GM12891 (cell line): ENCODE measurements around the gene DTHD1.

Experiments used
- DNase-seq: peaks from one replicate; pipeline ENCODE4 v3.0.0; 2011; ENCODE audit warnings: low spot score; ENCODE audit not compliant: insufficient read length
- FAIRE-seq: peaks from 2 replicates; lab custom pipeline; 2011; peaks lifted over from hg19 to GRCh38; lab: Jason Lieb, UNC
- PAX5 ChIP-seq: IDR thresholded peaks from 2 replicates; pipeline ENCODE4 v1.6.1; 2011; ENCODE audit warnings: low read length, moderate library complexity, mild to moderate bottlenecking; ENCODE audit not compliant: insufficient read depth, severe bottlenecking
- POLR2A ChIP-seq: IDR thresholded peaks from 2 replicates; pipeline ENCODE4 v1.6.1; 2011; ENCODE audit warnings: low read depth, low read length, control low read depth
- POLR2AphosphoS5 ChIP-seq: IDR thresholded peaks from 2 replicates; pipeline ENCODE4 v1.6.1; 2011; ENCODE audit warnings: low read depth, low read length, control low read depth
- POU2F2 ChIP-seq: IDR thresholded peaks from 2 replicates; pipeline ENCODE4 v1.6.1; 2011; ENCODE audit warnings: low read depth, mild to moderate bottlenecking, control low read depth, low read length, moderate library complexity
- SPI1 ChIP-seq: IDR thresholded peaks from 2 replicates; pipeline ENCODE4 v1.6.1; 2011; ENCODE audit warnings: low read depth, low read length, control low read depth
- TAF1 ChIP-seq: IDR thresholded peaks from 2 replicates; pipeline ENCODE4 v1.6.1; 2011; ENCODE audit warnings: low read depth, low read length, control low read depth

The DTHD1 gene

GRCh38 chr4:36325499-36325898 lies 44.1 kb downstream of the DTHD1 start:
- no peak for DNase-seq
- TF ChIP-seq TAF1 (no peak), POU2F2 (no peak), POLR2AphosphoS5 (0 out of 2 replicates have a peak, but pooled peaks have one; percentile 23), POLR2A (no peak), SPI1 (peak; percentile 96), PAX5 (no peak)
- peak; percentile 92 for FAIRE-seq

- DNase-seq, result no peak
- FAIRE-seq, result no peak
- TF ChIP-seq POLR2A (no peak), POLR2AphosphoS5 (no peak), SPI1 (no peak)
These were observed 44.5 kb downstream of the DTHD1 start for GRCh38 chr4:36325926-36326325.

- no peak for DNase-seq
- no peak for TF ChIP-seq SPI1
- TF ChIP-seq POU2F2, result no peak
- no peak for TF ChIP-seq POLR2AphosphoS5
- TF ChIP-seq TAF1, result no peak
- TF ChIP-seq PAX5, result no peak
- TF ChIP-seq POLR2A, result no peak
- FAIRE-seq, result peak; percentile 67
These were observed 45.1 kb downstream of the DTHD1 start for GRCh38 chr4:36326476-36327029.

GRCh38 chr4:36327400-36327799 lies 46.0 kb downstream of the DTHD1 start:
- no peak for FAIRE-seq
- no peak for TF ChIP-seq POU2F2
- no peak for TF ChIP-seq TAF1
- no peak for TF ChIP-seq SPI1
- no peak for TF ChIP-seq POLR2AphosphoS5
- no peak for TF ChIP-seq PAX5
- no peak for TF ChIP-seq POLR2A

GRCh38 chr4:36328130-36328529 lies 46.7 kb downstream of the DTHD1 start:
- FAIRE-seq (no peak), DNase-seq (no peak)
- TF ChIP-seq SPI1 (no peak), TAF1 (no peak), PAX5 (no peak), POLR2AphosphoS5 (no peak), POU2F2 (no peak), POLR2A (no peak)

More at GRCh38 chr4:36327400-36327799, 46.0 kb downstream of the DTHD1 start:
- no peak for DNase-seq

- FAIRE-seq, result no peak
- DNase-seq, result no peak
- no peak for TF ChIP-seq SPI1
- TF ChIP-seq PAX5, result no peak
These were observed 47.8 kb downstream of the DTHD1 start for GRCh38 chr4:36329228-36329627.

GRCh38 chr4:36330796-36331195 lies 49.4 kb downstream of the DTHD1 start:
- FAIRE-seq (no peak), DNase-seq (no peak)
- TF ChIP-seq SPI1 (no peak), POU2F2 (no peak), POLR2AphosphoS5 (no peak), PAX5 (no peak), POLR2A (no peak), TAF1 (no peak)

GRCh38 chr4:36332023-36332781 lies 50.8 kb downstream of the DTHD1 start:
- DNase-seq, result no peak
- FAIRE-seq, result peak; percentile 88

GRCh38 chr4:36332782-36333131 lies 51.3 kb downstream of the DTHD1 start:
- TF ChIP-seq POU2F2 (peak; percentile 67), SPI1 (no peak)
- peak; percentile 81 for FAIRE-seq
- DNase-seq, result no peak

More at GRCh38 chr4:36332023-36332781, 50.8 kb downstream of the DTHD1 start:
- TF ChIP-seq PAX5 (no peak), POLR2AphosphoS5 (peak; percentile 99), TAF1 (peak; percentile 13; the same call in 1 of the 2 replicates), SPI1 (no peak), POU2F2 (peak; percentile 90), POLR2A (peak; percentile 99)
